Posterior cingulate gyrus (tissue), 11 donors: Measurements from ENCODE around the gene TRAP1.
A peak's percentile ranks its signal among the peaks of the same experiment; 100 is the strongest.
"Not testable (repeated sequence)": the region's sequence is repeated elsewhere in the genome, so short reads cannot be mapped to it uniquely, and the experiment has no call there.

Source experiments
- DNase-seq, 10 donors: peaks; one replicate each; pipeline versions ENCODE4 v3.0.0 to v3.0.0-alpha.2; 2020 to 2021; ENCODE audit warnings: mixed read lengths in 3 of 10
- intact Hi-C: fragments of 100-400 bp; cut with DNase I; formaldehyde crosslinking; loops from one replicate; pipeline ENCODE4 v1.15.1; 2023

TRAP1 gene

DNA sequence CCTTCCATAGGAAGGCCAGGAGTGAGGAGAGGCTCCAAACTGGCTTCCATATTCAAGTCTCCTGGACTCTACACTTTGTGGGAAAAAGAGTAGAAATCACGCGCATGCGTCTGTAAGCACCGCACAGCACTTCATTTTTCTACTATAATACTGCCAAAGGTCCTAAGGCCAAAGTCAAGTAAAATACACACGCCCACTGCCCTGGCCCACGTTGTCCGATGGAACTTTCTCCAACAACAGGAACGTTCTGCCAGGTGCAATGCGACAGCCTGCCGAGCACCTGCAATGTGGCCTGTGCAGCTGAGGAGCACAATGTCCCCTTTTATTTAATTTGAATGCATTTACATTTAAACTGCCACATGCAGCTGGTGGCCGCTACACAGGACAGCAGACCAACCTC lies 39.3 kb downstream of the TRAP1 start:
- DNase-seq: peak in 1 of 10 donors; percentile 33
- intact Hi-C loops: no loop called here

DNA sequence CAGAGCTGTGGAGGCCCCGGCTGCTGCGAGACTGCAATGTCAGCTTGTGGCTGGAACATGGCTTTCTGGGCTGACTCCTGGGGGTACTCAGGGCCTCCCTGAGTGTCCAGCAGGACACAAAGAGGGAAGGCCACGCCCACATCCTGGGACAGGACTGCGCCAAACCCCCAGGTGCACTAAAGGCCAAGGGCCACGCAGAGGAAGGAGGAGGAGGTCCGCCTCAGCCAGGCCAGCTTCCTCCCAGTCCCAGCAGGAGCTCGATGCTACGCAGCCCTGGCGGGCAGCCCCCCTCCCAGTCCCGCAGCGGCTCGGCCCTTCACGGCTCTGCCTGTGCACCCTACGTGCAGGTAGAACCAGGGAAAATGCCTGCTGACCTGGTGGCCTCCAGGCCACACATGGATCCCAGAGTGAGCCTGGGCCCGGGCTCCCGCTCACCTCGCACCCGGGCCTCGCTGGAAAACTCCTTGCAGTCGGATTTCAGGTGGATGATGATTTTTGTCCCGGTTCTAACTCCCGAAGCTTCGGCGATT lies 41.7 kb downstream of the TRAP1 start:
- DNase-seq: peak in 1 of 10 donors; percentile 77
- intact Hi-C loops: no loop called here

DNA sequence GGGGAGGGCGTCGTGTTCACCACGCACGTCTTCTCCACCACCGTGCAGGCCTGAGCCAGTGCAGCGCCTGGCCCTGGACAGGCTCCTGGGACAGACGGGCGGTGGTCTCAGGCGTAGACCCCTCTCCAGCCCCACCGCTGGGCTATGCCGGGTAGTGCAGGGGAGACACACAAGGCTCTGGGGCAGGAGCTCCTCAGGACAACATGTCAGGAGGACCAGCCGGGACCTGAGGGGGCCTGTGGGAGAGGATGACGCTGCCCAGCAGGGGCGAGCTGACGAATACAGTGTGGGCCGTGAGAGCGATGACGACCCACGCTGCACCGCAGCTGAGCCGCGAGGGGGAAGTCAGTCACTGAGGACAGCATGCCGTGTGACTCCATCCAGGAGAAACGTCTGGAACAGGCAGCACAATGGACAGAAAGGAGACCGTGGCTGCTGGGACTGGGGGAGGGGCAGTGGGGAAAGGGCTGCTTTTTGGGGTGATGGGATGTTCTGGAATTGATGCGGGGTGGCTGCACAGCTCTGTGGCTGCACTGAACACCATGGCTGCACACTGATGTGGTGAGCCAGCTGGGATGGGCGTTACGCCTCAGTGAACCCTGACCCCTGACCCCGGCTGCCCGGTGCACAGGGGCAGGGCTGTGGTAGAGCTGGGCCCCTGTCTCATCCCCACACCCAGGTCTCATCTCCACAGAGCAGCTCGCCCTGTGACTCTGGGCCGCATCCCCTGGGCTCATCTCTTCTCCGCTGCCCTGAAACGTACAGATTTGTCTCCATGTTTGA lies 42.6 kb downstream of the TRAP1 start:
- intact Hi-C loops: no loop called here
- DNase-seq: peak in 2 of 10 donors; percentile 48 to 73

DNA sequence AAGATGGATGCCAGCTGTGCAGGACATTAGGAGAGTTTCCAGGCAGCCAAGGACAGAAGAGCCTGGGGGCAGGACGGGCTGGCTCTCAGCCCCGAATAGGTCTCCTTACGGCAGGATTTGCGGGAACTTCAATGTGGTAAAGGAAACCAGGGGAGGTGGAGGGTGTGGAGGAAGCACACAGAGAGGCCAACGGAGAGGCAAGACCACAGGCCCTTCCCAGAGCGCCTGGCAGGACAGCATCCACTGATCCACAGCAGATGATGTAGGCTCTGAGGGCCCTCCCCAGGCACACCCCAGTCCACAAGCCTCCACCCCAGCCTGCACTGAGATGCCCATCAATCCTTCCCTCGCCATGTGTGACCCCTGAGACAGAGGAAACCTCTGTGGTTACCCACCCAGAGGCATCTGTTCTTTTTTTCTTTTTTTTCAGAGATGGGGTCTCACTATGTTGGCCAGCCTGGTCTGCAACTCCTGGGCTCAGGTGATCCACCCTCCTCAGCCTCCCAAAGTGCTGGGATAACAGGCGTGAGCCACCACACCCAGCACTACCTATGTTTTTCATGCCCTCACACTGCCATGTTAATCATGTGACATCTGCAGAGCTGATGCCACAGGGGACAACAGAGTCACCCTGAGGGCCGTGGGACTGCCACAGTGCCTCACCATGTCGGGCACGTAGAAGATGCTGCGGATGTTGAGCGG lies 43.5 kb downstream of the TRAP1 start:
- intact Hi-C loops: no loop called here
- DNase-seq: peak in 3 of 10 donors; percentile 47 to 57 (median 49)

- DNase-seq: peak in 3 of 10 donors; percentile 43 to 83 (median 76)
- intact Hi-C loops: no loop called here
Measured at GRCh38 chr16:3673201-3673600, 44.1 kb downstream of the TRAP1 start.

DNA sequence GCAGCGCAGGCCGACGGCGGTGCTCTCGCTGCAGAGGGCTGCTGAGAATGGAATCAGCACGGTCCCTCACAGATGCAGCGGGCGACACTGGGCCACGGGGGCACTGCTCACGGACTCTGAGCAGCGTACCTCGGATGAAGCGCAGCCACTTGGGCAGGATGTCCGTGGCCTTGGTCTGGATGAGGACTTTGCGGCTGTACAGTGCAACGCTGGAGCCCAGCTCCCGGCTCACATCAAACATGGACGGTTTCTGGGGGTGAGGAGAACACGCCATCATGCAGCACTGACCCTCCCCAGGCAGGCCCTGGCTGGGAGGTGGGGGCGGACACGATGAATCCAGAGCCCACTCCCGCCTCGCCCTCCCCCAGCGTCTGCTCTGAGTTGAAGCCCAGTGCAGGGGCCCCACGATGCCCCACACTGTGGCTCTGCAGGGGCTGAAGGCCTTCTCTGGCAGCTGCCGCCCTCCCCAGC lies 44.7 kb downstream of the TRAP1 start:
- peak in 3 of 10 donors; percentile 40 to 81 (median 65) for DNase-seq
- intact Hi-C loops: no loop called here

GRCh38 chr16:3671424-3671823 lies 45.9 kb downstream of the TRAP1 start:
- peak in 3 of 10 donors; percentile 46 to 68 (median 52) for DNase-seq
- intact Hi-C loops: no loop called here

DNA sequence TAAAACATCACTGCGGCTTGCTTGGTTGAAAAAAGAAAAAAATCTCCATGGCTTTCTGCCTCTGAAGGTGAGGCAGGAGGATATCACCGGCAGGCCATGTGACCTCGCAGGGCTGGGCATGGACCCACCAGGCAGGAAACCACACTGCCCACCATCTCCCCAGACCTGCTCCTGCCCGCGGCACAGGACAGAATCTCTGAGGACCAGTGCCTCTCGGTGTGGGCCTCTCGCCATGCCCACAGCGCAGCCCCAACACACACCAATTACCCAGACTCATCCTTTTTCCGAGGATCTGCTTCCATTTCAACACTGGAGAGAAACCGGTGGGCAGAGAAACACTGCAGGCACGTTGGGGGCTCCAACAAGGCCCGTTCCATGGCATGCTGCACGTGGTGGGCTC lies 46.6 kb downstream of the TRAP1 start:
- peak in 3 of 10 donors; percentile 40 to 67 (median 48) for DNase-seq
- intact Hi-C loops: no loop called here

- intact Hi-C loops: no loop called here
- peak in 2 of 10 donors; percentile 44 to 50 for DNase-seq
Measured at GRCh38 chr16:3669082-3669481, 48.2 kb downstream of the TRAP1 start.

- peak in 2 of 10 donors; percentile 59 to 80 for DNase-seq
- intact Hi-C loops: no loop called here
Measured at GRCh38 chr16:3668626-3669025, 48.7 kb downstream of the TRAP1 start.

- intact Hi-C loops: no loop called here
- peak in 3 of 10 donors; percentile 27 to 74 (median 66) for DNase-seq
Measured at GRCh38 chr16:3665508-3665907, 51.8 kb downstream of the TRAP1 start.

- intact Hi-C loops: no loop called here
- DNase-seq: peak in 3 of 10 donors; percentile 55 to 77 (median 76)
Measured at GRCh38 chr16:3664187-3664896, 53.0 kb downstream of the TRAP1 start.

GRCh38 chr16:3662601-3663000 lies 54.7 kb downstream of the TRAP1 start:
- intact Hi-C loops: no loop called here
- DNase-seq: peak in 3 of 10 donors; percentile 55 to 68 (median 57)

- intact Hi-C loops: no loop called here
- peak in 3 of 10 donors; percentile 39 to 69 (median 61) for DNase-seq
Measured at GRCh38 chr16:3661922-3662321, 55.4 kb downstream of the TRAP1 start.

DNA sequence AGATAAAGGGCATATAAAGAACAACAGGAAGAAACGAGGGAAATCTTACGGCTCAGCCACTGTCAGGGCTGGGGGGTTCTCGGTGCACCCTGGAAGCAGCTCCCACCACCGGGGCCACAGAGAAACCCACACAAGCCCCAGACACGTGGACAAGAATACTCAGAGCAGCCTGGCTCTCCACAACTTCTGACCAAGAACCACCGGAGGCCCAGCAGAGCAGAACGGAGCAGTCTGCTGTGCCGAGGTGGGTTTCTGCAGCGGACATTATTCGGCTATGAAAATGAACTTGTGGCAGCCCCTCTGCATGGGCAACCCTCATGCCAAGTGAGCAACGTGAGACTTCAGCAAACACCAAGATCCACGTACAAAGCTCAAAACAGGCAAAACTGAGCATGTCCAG lies 56.0 kb downstream of the TRAP1 start:
- peak in 2 of 10 donors; percentile 48 to 65 for DNase-seq
- intact Hi-C loops: no loop called here

DNA sequence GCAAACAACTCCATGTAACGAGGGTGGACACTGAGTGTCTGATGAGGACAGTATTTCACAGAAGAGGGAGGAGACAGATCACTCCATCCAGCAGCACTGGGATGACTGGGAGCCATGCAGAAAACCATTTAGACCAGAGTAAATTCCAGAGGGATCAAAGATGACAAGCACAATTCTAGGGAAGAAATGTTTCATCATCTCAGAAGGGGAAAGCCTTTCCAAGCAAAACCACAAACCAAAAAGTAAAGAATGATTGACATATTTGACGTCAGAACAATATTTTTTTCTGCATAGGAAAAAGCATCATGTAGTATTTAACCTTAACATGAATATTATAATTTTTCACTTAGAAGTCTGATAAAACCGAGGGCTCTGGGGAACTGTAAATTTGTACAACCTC lies 58.1 kb downstream of the TRAP1 start:
- DNase-seq: no peak
- intact Hi-C loops: no loop called here

DNA sequence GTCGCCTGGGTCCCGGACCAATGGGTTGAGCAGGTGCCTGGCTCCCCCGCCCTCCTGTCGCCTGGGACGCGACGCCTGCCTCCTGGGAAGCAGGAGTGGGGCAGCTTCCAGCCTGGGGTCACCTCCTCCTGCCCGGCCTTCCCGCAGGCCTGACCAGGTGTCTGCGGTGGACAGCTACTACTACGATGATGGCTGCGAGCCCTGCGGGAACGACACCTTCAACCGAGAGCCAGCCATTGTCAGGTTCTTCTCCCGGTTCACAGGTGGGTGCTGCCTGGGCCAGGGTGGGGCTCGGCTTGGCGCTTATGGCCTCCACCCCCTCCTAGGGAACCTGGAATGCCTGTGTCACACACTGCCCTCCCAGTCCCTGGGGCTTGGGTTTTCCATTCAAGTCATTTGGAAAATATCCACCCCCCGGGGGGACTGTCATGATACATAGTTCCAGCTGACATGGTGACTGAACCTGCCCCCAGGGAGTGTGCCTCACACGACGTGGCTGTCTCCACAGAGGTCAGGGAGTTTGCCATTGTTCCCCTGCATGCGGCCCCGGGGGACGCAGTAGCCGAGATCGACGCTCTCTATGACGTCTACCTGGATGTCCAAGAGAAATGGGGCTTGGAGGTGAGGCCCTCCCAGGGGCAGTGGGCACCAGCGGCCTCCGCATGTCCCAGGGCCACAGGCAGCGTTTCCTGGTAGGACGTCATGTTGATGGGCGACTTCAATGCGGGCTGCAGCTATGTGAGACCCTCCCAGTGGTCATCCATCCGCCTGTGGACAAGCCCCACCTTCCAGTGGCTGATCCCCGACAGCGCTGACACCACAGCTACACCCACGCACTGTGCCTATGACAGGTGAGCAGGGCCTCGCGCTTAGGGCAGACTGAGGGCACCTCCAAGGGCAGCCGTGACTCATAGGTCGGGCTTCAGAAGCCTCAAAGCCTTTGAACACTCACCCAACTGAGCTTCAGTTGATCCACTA lies 60.5 kb downstream of the TRAP1 start:
- intact Hi-C loops: no loop called here
- peak in 2 of 10 donors; percentile 49 to 69 for DNase-seq

- intact Hi-C loops: not testable (repeated sequence)
- peak in 1 of 10 donors; percentile 19 for DNase-seq
Measured at GRCh38 chr16:3656160-3656490, 61.2 kb downstream of the TRAP1 start.

- intact Hi-C loops: no loop called here
- peak in 3 of 10 donors; percentile 12 to 78 (median 65) for DNase-seq
Measured at GRCh38 chr16:3655396-3656159, 61.7 kb downstream of the TRAP1 start.
